Brain microvascular endothelial cell (primary cell): Measurements from ENCODE around the gene MYO3B.

Experiments
- DNase-seq: peaks from one replicate; pipeline ENCODE4 v3.0.0-alpha.2; 2020
- H3K27ac ChIP-seq: fragments of 250-450 bp; sonication (Bioruptor Pico); 2 replicates; pipeline ENCODE4 v1.5.1; 2020; ENCODE audit warnings: mild to moderate bottlenecking, moderate library complexity
- H3K27me3 ChIP-seq: fragments of 250-450 bp; sonication (Bioruptor Pico); replicated peaks from 2 replicates; pipeline ENCODE4 v1.5.1; 2020; ENCODE audit warnings: mild to moderate bottlenecking
- H3K36me3 ChIP-seq: fragments of 250-450 bp; sonication (Bioruptor Pico); replicated peaks from 2 replicates; pipeline ENCODE4 v1.5.1; 2020; ENCODE audit warnings: mild to moderate bottlenecking
- H3K4me3 ChIP-seq: 2 replicates; pipeline ENCODE4 v1.5.1; 2011; ENCODE audit warnings: low read depth, mild to moderate bottlenecking, control low read depth, low read length, moderate library complexity
- in situ Hi-C: cut with HindIII; loops from 2 replicates; pipeline ENCODE4 v1.10.0; 2017; ENCODE audit warnings: low sequenced_read_pairs, low pct_ligation_motif_present
- TF ChIP-seq, protein P1 (sequence below): IDR thresholded peaks from 2 replicates; pipeline ENCODE4 v1.5.1; 2011; ENCODE audit warnings: low read depth, mild to moderate bottlenecking, moderate library complexity, low read length, control low read depth, inconsistent platforms; ENCODE audit errors: missing control alignments

MYO3B gene

GRCh38 chr2:170353723-170354122, 175.8 kb downstream of the MYO3B start:
- DNase-seq: no peak
- H3K27me3 ChIP-seq: no peaks in the 10 kb centered on the region
- in situ Hi-C loops: no loop called here
- H3K4me3 ChIP-seq: no peak overlapping the region
- TF ChIP-seq, protein P1, sequence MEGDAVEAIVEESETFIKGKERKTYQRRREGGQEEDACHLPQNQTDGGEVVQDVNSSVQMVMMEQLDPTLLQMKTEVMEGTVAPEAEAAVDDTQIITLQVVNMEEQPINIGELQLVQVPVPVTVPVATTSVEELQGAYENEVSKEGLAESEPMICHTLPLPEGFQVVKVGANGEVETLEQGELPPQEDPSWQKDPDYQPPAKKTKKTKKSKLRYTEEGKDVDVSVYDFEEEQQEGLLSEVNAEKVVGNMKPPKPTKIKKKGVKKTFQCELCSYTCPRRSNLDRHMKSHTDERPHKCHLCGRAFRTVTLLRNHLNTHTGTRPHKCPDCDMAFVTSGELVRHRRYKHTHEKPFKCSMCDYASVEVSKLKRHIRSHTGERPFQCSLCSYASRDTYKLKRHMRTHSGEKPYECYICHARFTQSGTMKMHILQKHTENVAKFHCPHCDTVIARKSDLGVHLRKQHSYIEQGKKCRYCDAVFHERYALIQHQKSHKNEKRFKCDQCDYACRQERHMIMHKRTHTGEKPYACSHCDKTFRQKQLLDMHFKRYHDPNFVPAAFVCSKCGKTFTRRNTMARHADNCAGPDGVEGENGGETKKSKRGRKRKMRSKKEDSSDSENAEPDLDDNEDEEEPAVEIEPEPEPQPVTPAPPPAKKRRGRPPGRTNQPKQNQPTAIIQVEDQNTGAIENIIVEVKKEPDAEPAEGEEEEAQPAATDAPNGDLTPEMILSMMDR: no peak
- H3K27ac ChIP-seq: no peak overlapping the region
- H3K36me3 ChIP-seq: no peaks in the 10 kb centered on the region

DNA sequence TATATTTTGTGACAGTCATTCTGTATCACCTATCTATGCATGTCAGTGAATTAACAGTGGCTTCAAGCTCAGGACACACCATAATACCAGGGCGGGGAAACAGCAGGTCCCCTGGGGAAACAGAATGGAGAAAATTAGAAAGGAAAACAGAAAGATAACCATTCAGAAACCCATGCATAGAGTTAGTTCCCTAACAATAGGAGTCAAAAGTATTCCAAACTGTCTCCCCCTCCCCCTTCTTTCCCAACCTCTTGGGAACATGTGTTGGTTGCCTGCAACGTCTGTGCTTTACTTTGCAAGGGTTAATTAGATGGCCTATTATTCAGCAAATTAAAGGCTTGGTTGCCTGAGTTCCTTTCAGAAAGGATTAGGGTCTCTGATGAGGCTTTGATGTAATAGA, 176.4 kb downstream of the MYO3B start:
- DNase-seq: no peak
- Histone ChIP-seq H3K4me3 (no peak overlapping the region), H3K36me3 (no peaks in the 10 kb centered on the region), H3K27me3 (no peaks in the 10 kb centered on the region), H3K27ac (no peak overlapping the region)
- TF ChIP-seq, protein P1: no peak
- in situ Hi-C loops: no loop called here

DNA sequence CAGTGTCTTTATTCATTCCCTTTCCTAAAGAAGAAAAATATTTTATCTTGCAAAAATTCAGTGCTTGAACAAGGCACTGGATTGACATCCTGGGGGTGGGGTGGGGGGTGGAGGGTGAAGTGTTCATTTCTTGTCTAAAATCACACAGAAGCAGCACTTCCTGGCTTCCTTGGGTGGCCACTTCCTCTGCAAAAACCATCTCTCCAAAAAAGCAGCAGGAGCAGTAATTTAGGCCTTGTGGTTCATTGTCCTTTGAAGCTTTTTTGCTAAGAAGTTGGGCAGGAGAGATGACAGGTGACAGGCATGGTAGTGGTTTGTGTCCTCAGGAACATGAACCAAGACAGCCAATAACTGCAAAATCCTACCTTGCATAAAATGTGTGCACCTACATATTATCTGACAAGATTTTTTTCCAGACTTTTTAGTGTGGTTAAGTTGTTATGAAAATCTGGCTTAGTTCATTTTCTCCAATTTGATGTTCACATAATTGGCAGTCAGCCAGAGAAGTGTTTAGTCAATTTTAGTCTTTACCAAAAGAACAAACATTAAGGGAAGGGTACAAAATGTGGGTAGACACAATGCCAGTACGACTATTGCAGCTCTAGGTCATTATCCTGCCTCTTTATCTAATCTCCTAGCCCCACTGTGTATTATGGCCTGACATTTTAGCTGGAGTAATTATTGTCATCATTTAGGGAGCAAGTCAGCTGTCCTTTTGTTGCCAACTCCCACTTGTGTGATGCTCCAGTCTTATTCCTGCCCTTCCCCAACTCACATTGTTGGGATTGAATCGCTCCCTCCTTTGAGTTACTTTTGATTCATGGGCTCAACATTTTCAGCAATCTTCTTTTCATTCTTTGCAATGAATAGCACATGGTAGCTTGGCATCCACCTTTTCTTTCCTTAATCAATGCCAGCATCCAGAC, 177.2 kb downstream of the MYO3B start:
- Histone ChIP-seq H3K27ac (no peak overlapping the region), H3K27me3 (no peaks in the 10 kb centered on the region), H3K36me3 (no peaks in the 10 kb centered on the region), H3K4me3 (no peak overlapping the region)
- in situ Hi-C loops: no loop called here
- no peak for DNase-seq
- TF ChIP-seq, protein P1: no peak

DNA sequence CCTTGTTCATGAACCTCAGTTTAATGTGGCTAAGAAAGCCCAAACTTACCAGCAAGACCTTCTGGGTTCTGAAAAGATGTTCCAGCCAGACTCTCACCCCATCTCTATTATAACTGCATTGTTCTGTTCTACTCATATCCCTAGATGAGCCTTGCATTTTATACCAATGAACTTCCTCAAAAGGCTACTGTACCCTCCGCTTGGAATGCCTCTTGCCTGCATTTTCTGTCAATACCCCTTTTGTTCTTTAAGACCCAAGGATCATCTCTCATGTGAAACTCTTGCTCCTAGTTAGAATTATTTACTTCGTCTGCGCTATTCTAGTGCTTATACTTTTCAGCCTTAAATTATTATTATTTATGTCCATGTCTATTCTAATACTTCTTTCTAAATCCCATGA, 181.5 kb downstream of the MYO3B start:
- TF ChIP-seq, protein P1: no peak
- H3K27me3 ChIP-seq: peaks cover 12% of the 10 kb centered on the region
- no peak overlapping the region for H3K4me3 ChIP-seq
- DNase-seq: no peak
- in situ Hi-C loops: no loop called here
- no peak overlapping the region for H3K27ac ChIP-seq
- H3K36me3 ChIP-seq: no peaks in the 10 kb centered on the region

- H3K4me3 ChIP-seq: no peak overlapping the region
- H3K27me3 ChIP-seq: peaks cover 18% of the 10 kb centered on the region
- H3K27ac ChIP-seq: no peak overlapping the region
- in situ Hi-C loops: no loop called here
- DNase-seq: no peak
- H3K36me3 ChIP-seq: no peaks in the 10 kb centered on the region
- TF ChIP-seq, protein P1: no peak
Observed at GRCh38 chr2:170360546-170361089, 182.7 kb downstream of the MYO3B start.
